GM19328 (cell line): ENCODE results near the gene TAS2R9.
"Not testable (repeated sequence)": the region's sequence is repeated elsewhere in the genome, so short reads cannot be mapped to it uniquely, and the experiment has no call there.

Experiments
- ATAC-seq: cut with Tn5 transposase; IDR thresholded peaks from one replicate; pipeline ENCODE4 v1.9.1; 2021; ENCODE audit warnings: mild to moderate bottlenecking, moderate library complexity; ENCODE audit not compliant: unreplicated experiment

Gene TAS2R9

GRCh38 chr12:10810068-10810467 lies at the start of gene TAS2R9:
Gene TAS2R9, minus strand, starts transcription at chr12:10810168. Its CDS starts 93 bp downstream, at chr12:10810075.
- ATAC-seq: no peak

- ATAC-seq: no peak
These were observed 45.8 kb upstream of the TAS2R9 start for GRCh38 chr12:10855807-10856206.

- no peak for ATAC-seq
These were observed 43.8 kb upstream of the TAS2R9 start for GRCh38 chr12:10853776-10854175.

- no peak for ATAC-seq
These were observed 41.4 kb upstream of the TAS2R9 start for GRCh38 chr12:10851243-10851858.

GRCh38 chr12:10849425-10849878 lies 39.5 kb upstream of the TAS2R9 start, which contains the start of gene PRR4:
Gene PRR4, minus strand, starts transcription at chr12:10849475. Its CDS starts 38 bp downstream, at chr12:10849437.
- ATAC-seq: no peak

- ATAC-seq: no peak
These were observed 37.8 kb upstream of the TAS2R9 start for GRCh38 chr12:10847744-10848143.

GRCh38 chr12:10842862-10843261 lies 32.9 kb upstream of the TAS2R9 start:
- no peak for ATAC-seq

GRCh38 chr12:10838461-10838860 lies 28.5 kb upstream of the TAS2R9 start:
- no peak for ATAC-seq

- no peak for ATAC-seq
These were observed 20.0 kb upstream of the TAS2R9 start for GRCh38 chr12:10829994-10830393.

- ATAC-seq: no peak
These were observed 16.3 kb upstream of the TAS2R9 start, which contains the start of gene TAS2R10 for GRCh38 chr12:10826258-10826657. Gene TAS2R10, minus strand, starts transcription at chr12:10826358. Its CDS starts 89 bp downstream, at chr12:10826269.

- ATAC-seq: no peak
These were observed 15.0 kb upstream of the TAS2R9 start for GRCh38 chr12:10824957-10825356.

GRCh38 chr12:10811883-10812536 lies 2.0 kb upstream of the TAS2R9 start:
- ATAC-seq: no peak

GRCh38 chr12:10807186-10807585 lies 2.8 kb downstream of the TAS2R9 start, which contains the start of gene TAS2R8:
Gene TAS2R8, minus strand, starts transcription at chr12:10807286. Its CDS starts 306 bp downstream, at chr12:10806980.
- no peak for ATAC-seq

- no peak for ATAC-seq
These were observed 7.4 kb downstream of the TAS2R9 start, which contains the start of gene TAS2R7 for GRCh38 chr12:10802587-10802986. Gene TAS2R7, minus strand, starts transcription at chr12:10802627. Its CDS starts 57 bp downstream, at chr12:10802570.

GRCh38 chr12:10801741-10802140 lies 8.2 kb downstream of the TAS2R9 start:
- no peak for ATAC-seq

- no peak for ATAC-seq
These were observed 15.7 kb downstream of the TAS2R9 start for GRCh38 chr12:10794222-10794621.

GRCh38 chr12:10791769-10792168 lies 18.2 kb downstream of the TAS2R9 start:
- ATAC-seq: not testable (repeated sequence)

- ATAC-seq: no peak
These were observed 26.7 kb downstream of the TAS2R9 start for GRCh38 chr12:10783252-10783651.

GRCh38 chr12:10779103-10779502 lies 30.9 kb downstream of the TAS2R9 start:
- ATAC-seq: no peak

- ATAC-seq: no peak
These were observed 38.7 kb downstream of the TAS2R9 start for GRCh38 chr12:10771132-10771733.

GRCh38 chr12:10759657-10760056 lies 50.3 kb downstream of the TAS2R9 start:
- no peak for ATAC-seq
